ENCODE results near the gene SLC48A1.

Gene SLC48A1

DNA sequence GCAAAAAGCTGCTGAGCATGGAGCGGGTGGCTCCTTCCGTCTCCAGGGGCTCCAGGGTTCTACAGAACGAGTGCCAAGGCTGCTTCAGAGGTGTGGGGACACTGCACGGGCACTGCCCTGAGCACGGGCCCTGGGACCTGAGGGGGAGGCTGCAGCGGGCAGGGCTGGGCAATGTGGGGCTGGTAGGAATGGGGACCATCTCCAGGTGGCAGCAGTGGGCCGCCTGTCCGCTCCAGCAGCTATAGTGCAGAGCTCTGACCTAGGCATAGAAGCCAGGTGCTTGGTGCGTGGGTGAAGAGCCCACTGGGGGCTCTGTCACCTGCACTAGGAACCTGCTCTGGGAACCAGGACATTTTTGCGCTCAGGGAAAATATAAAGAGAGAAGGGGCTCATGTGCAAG lies 24.4 kb downstream of the SLC48A1 start:
- no peak overlapping the region for H3K4me3 ChIP-seq (ENCODE audit: low read depth, low read length)
- TF ChIP-seq, protein P1, sequence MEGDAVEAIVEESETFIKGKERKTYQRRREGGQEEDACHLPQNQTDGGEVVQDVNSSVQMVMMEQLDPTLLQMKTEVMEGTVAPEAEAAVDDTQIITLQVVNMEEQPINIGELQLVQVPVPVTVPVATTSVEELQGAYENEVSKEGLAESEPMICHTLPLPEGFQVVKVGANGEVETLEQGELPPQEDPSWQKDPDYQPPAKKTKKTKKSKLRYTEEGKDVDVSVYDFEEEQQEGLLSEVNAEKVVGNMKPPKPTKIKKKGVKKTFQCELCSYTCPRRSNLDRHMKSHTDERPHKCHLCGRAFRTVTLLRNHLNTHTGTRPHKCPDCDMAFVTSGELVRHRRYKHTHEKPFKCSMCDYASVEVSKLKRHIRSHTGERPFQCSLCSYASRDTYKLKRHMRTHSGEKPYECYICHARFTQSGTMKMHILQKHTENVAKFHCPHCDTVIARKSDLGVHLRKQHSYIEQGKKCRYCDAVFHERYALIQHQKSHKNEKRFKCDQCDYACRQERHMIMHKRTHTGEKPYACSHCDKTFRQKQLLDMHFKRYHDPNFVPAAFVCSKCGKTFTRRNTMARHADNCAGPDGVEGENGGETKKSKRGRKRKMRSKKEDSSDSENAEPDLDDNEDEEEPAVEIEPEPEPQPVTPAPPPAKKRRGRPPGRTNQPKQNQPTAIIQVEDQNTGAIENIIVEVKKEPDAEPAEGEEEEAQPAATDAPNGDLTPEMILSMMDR (IDR thresholded peaks at IDR 0.05; ENCODE audit: borderline replicate concordance, insufficient read depth, low read depth, low read length), result peak; percentile 68

DNA sequence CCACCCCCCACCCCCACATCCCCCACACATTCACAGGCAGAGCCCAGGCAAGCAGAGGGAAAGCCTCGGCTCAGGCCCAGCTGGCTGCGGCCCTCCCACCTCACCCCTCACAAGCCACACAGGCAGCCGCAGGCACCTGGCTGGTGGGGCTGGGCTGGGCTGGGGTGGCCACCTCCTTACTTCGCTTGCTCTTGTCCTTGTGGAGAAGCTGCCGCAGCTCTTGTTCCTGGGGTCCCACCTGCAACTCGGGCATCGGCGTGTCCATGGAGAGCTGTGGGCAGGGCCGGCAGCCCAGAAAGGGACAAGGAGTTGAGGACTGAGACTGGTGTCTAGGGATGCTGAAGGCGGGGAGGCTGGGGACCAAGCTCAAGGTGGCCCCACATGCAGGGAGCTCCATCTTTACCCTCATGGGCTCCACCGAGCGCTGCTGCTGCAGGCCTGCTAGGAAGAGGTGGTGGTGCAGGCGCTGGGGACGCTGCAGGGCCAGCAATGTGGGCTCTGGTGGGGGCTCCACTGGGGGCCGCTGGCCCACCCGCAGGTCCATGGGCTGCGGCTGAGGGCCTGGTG lies 25.4 kb downstream of the SLC48A1 start:
- TF ChIP-seq, protein P1 (IDR thresholded peaks at IDR 0.05; ENCODE audit: borderline replicate concordance, insufficient read depth, low read depth, low read length), result no peak
- H3K4me3 ChIP-seq (ENCODE audit: low read depth, low read length), result no peak overlapping the region

DNA sequence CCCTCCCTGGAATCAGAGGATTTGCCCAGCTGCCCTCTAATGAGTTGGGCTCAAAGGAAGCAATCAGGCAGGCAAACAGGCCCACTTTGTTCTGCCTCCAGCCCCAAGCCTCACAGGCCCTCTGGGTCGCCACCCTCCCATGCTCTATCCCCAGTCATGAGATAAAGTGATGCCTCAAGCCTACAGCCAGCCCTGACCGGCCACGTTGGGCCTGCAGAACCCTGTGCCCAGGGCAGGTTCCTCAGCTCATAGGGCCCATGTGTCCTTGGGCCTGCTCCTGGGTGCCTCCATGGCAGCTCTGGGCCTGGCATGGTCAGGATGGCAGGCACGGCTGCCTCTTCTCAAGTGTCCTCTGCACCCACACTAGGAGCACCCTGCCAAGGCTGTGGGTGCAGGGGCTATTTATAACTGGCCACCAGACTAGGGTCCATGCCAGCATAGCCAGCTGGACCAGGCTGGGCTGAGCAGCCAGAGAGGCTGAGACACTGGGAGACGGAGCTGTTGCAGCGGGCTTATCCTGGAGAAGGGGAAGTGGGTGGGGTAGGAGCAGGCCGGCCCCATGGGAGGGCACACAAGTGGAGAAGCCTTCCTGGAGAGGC lies 26.4 kb downstream of the SLC48A1 start:
- TF ChIP-seq, protein P1 (IDR thresholded peaks at IDR 0.05; ENCODE audit: borderline replicate concordance, insufficient read depth, low read depth, low read length), result no peak
- H3K4me3 ChIP-seq (ENCODE audit: low read depth, low read length), result no peak overlapping the region

DNA sequence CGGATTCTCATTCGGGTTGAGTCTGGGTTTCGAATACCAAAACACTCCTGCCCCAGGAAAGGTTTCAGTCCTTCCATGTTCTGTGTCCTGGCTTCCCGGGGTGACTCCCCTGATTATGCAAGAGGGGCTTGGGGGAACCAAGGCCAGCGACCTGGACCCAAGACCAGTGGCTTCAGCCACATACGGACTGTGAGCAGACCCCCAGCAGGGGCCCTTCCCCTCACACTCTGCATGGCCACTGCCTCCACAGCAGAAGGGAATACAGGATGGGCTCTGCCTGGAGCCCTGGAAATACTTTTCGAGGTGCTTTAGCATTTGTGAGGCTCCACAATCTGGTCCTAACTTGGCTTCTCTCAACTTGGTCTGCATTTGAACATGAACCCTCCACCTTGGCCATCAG lies 27.5 kb downstream of the SLC48A1 start:
- TF ChIP-seq, protein P1 (IDR thresholded peaks at IDR 0.05; ENCODE audit: borderline replicate concordance, insufficient read depth, low read depth, low read length), result no peak
- H3K4me3 ChIP-seq (ENCODE audit: low read depth, low read length), result no peak overlapping the region

DNA sequence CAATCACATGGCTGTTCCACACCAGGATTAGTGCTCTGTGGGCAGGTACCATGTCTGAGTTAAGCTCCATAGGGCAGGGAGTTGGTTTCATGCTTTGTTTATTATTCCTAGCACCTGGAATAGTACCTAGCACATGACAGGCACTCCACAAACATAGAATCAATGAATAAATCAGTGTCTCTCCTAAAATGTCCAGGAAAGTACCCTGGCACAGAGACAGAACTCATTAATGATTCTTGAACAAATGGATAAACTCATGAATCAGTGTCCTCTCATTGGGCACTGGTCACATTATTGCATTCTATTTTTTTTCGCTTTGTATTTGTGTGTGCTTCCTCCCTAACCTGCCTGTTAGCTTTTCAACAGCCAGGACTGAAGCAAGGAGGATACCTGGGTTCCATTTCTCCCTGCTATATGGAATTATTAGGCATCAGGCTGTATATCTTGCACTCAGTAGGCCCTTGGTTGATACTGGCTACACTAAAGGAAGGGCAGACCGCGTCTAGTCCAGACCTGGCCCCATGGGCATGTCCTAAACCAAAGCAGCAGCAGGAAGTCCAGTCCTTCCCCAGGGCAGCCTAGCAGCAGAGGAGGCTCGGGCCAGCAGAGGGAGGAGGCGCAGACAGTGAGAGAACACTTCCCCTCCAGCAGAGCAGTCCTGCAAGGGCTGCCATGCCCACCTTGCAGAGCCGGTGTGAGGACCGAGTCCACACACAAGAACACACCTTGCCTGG lies 28.3 kb downstream of the SLC48A1 start:
- TF ChIP-seq, protein P1 (IDR thresholded peaks at IDR 0.05; ENCODE audit: borderline replicate concordance, insufficient read depth, low read depth, low read length), result no peak

DNA sequence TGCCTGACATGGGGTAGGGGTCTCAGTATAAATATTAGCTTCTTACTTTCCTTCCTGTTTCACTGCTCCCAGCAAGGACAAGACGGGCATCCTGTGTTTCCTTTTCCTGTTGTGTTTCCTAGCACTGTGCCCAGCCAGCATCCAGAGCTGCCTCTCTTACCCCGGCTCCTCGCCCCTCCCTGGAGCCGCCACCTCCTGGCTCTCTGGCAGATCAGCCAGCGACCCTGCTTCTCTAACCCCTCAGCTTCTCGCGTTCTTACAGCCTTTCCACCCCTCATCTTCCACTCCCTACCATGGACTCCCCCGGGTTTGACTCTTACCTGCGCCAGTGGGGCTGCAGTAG lies 28.8 kb downstream of the SLC48A1 start:
- TF ChIP-seq, protein P1 (IDR thresholded peaks at IDR 0.05; ENCODE audit: borderline replicate concordance, insufficient read depth, low read depth, low read length), result no peak
- H3K4me3 ChIP-seq (ENCODE audit: low read depth, low read length), result no peak overlapping the region

More for the DNA sequence above, 28.3 kb downstream of the SLC48A1 start:
- H3K4me3 ChIP-seq (ENCODE audit: low read depth, low read length), result no peak overlapping the region

DNA sequence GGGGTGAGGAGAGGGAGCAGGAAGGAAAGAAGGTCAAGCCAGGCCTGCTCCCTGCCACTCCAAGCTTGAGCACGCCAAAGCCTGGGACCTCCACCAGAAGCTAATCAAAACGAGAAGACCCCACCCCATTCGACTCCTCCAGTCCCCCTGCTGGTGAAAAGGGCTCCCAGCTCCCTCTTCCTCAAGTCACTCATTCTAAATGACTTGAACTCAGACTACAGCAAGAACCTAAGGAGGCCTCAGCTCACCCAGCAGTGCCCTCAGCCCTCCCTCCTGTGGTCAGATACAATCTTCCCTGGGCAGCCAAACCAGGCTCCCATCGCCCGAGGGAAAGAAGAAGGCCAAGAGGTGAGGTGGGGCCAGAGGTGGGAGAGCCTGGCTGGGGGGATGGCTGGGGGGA lies 29.3 kb downstream of the SLC48A1 start:
- TF ChIP-seq, protein P1 (IDR thresholded peaks at IDR 0.05; ENCODE audit: borderline replicate concordance, insufficient read depth, low read depth, low read length), result peak; percentile 28
- H3K4me3 ChIP-seq (ENCODE audit: low read depth, low read length), result no peak overlapping the region
